GM23338 (cell line): Measurements from ENCODE around the gene SUPT3H. TPM values are rescaled to one million over a fixed set of nuclear protein-coding genes. Genes with fewer than 3 reads are reported as not detected.

Experiments
- ATAC-seq: fragments of 200-7000 bp; cut with Tn5 transposase; 3 replicates; pipeline ENCODE4 v1.9.1; 2020
- DNase-seq: peaks from one replicate; pipeline ENCODE4 v3.0.0-alpha.2; 2015; ENCODE audit warnings: low spot score
- H2AFZ ChIP-seq: fragments of 200-600 bp; sonication (generic); 2 replicates; pipeline ENCODE4 v1.8.0; 2016; ENCODE audit warnings: antibody characterized with exemption, mild to moderate bottlenecking, moderate library complexity
- H3F3A ChIP-seq: fragments of 200-600 bp; sonication (generic); replicated peaks from 2 replicates; pipeline ENCODE4 v1.8.0; 2017; ENCODE audit warnings: antibody characterized with exemption, mixed run types, low read depth
- H3K27ac ChIP-seq: fragments of 200-600 bp; sonication (generic); 2 replicates; pipeline ENCODE4 v1.6.1; 2016; ENCODE audit warnings: low read depth
- H3K27me3 ChIP-seq: fragments of 200-600 bp; sonication (generic); 2 replicates; pipeline ENCODE4 v1.8.0; 2016; ENCODE audit warnings: mild to moderate bottlenecking, mixed run types, moderate library complexity; ENCODE audit not compliant: insufficient read depth
- H3K36me3 ChIP-seq: fragments of 200-600 bp; sonication (generic); 2 replicates; pipeline ENCODE4 v1.8.0; 2016; ENCODE audit warnings: mild to moderate bottlenecking; ENCODE audit not compliant: insufficient read depth
- H3K4me1 ChIP-seq: fragments of 200-600 bp; sonication (generic); 2 replicates; pipeline ENCODE4 v1.8.0; 2016; ENCODE audit warnings: mild to moderate bottlenecking, moderate library complexity; ENCODE audit not compliant: insufficient read depth
- H3K4me2 ChIP-seq: fragments of 200-600 bp; sonication (generic); 2 replicates; pipeline ENCODE4 v1.7.1; 2017; ENCODE audit warnings: mixed run types
- H3K4me3 ChIP-seq: fragments of 200-600 bp; sonication (generic); 2 replicates; pipeline ENCODE4 v1.6.1; 2016; ENCODE audit warnings: mixed run types
- H3K79me2 ChIP-seq: fragments of 200-600 bp; sonication (generic); replicated peaks from 2 replicates; pipeline ENCODE4 v1.8.0; 2017; ENCODE audit warnings: mild to moderate bottlenecking; ENCODE audit not compliant: insufficient read depth
- H3K9me2 ChIP-seq: fragments of 200-600 bp; sonication (generic); 2 replicates; pipeline ENCODE4 v1.8.0; 2017; ENCODE audit not compliant: insufficient read depth
- H4K20me1 ChIP-seq: fragments of 200-600 bp; sonication (generic); replicated peaks from 2 replicates; pipeline ENCODE4 v1.8.0; 2017; ENCODE audit warnings: mild to moderate bottlenecking; ENCODE audit not compliant: insufficient read depth
- H3K27ac Mint-ChIP-seq: 2 replicates; pipeline ENCODE4 v1.8.0; 2020; ENCODE audit warnings: inconsistent platforms, mild to moderate bottlenecking, moderate library complexity, mixed read lengths
- H3K27me3 Mint-ChIP-seq: 3 replicates; pipeline ENCODE4 v1.8.0; 2022; ENCODE audit warnings: low read depth, mild to moderate bottlenecking, moderate library complexity, mixed read lengths, inconsistent platforms; ENCODE audit not compliant: insufficient read depth, poor library complexity
- H3K36me3 Mint-ChIP-seq: 3 replicates; pipeline ENCODE4 v1.8.0; 2021; ENCODE audit warnings: low read depth, mild to moderate bottlenecking, inconsistent platforms, moderate library complexity, mixed read lengths
- H3K4me1 Mint-ChIP-seq: 3 replicates; pipeline ENCODE4 v1.8.0; 2020; ENCODE audit warnings: mild to moderate bottlenecking, inconsistent platforms, mixed read lengths
- H3K4me3 Mint-ChIP-seq: 3 replicates; pipeline ENCODE4 v1.8.0; 2021; ENCODE audit warnings: moderate library complexity, mild to moderate bottlenecking, inconsistent platforms, mixed read lengths
- H3K9me3 Mint-ChIP-seq: 3 replicates; pipeline ENCODE4 v1.8.0; 2020; ENCODE audit warnings: moderate library complexity, mild to moderate bottlenecking, inconsistent platforms, mixed read lengths
- CREB1 ChIP-seq: fragments of 250-450 bp; sonication (Bioruptor Pico); IDR thresholded peaks from 2 replicates; pipeline ENCODE4 v1.5.0; 2020; ENCODE audit warnings: low read depth, mild to moderate bottlenecking, moderate library complexity
- EZH2 ChIP-seq: fragments of 200-600 bp; sonication (generic); IDR thresholded peaks from one replicate; pipeline ENCODE4 v1.8.0; 2017; ENCODE audit warnings: antibody characterized with exemption, mild to moderate bottlenecking, low read depth; ENCODE audit not compliant: unreplicated experiment
- REST ChIP-seq: IDR thresholded peaks from one replicate; pipeline ENCODE4 v1.6.1; 2018; ENCODE audit warnings: antibody characterized with exemption; ENCODE audit not compliant: unreplicated experiment
- STAT1 ChIP-seq: IDR thresholded peaks from one replicate; pipeline ENCODE4 v1.6.1; 2016; ENCODE audit warnings: antibody characterized with exemption; ENCODE audit not compliant: unreplicated experiment
- ZNF114 ChIP-seq: fragments of 250-450 bp; sonication (Bioruptor Pico); IDR thresholded peaks from 2 replicates; pipeline ENCODE4 v1.5.0; 2020; ENCODE audit warnings: mild to moderate bottlenecking, moderate library complexity
- ZNF331 ChIP-seq: fragments of 250-450 bp; sonication (Bioruptor Pico); IDR thresholded peaks from 2 replicates; pipeline ENCODE4 v1.5.0; 2020; ENCODE audit warnings: low read depth, mild to moderate bottlenecking, moderate library complexity
- ZNF462 ChIP-seq: fragments of 250-450 bp; sonication (Bioruptor Pico); IDR thresholded peaks from 2 replicates; pipeline ENCODE4 v1.5.0; 2020; ENCODE audit warnings: mild to moderate bottlenecking, moderate library complexity
- polyA plus RNA-seq: library from polyadenylated mRNA; unstranded; fragments of >200 nt; fragmentation: Nextera tagmentation; extraction: Ambion mirVana; gene quantifications from 2 replicates; pipeline ENCODE4 v1.2.1, GENCODE V29; 2016
- total RNA-seq: library from RNA; depleted of rRNA; stranded (reverse); fragments of >200 nt; shearing (Covaris generic); gene quantifications from 2 replicates; pipeline ENCODE4 v1.2.3, GENCODE V29; 2014

SUPT3H gene
- total and polyA plus RNA-seq, 2 experiments from 2014 or later, result 11.4 to 30.1 TPM

- no peak for TF ChIP-seq ZNF462 (CRISPR knock-in tag)
- no peak for TF ChIP-seq CREB1 (CRISPR knock-in tag)
- TF ChIP-seq ZNF114 (CRISPR knock-in tag), result no peak
- TF ChIP-seq STAT1, result no peak
Observed at GRCh38 chr6:45364466-45364865, 13.3 kb downstream of the SUPT3H start (continued).

- no peak overlapping the region for H3K4me2 ChIP-seq
- H2AFZ ChIP-seq, result no peak overlapping the region
- no peaks in the 10 kb centered on the region for H3K36me3 ChIP-seq
- no peaks in the 10 kb centered on the region for H3K36me3 Mint-ChIP-seq
- peaks cover 11% of the 10 kb centered on the region; the same call in 2 of the 3 replicates for H3K4me1 Mint-ChIP-seq
- no peaks in the 10 kb centered on the region for H3K27me3 ChIP-seq
- ATAC-seq (no peak), DNase-seq (no peak)
- no peak overlapping the region for H3K4me3 Mint-ChIP-seq
- no peaks in the 10 kb centered on the region for H3K9me3 Mint-ChIP-seq
- H3K4me3 ChIP-seq, result no peak overlapping the region
- H4K20me1 ChIP-seq, result no peaks in the 10 kb centered on the region
- H3K4me1 ChIP-seq, result no peaks in the 10 kb centered on the region
- no peaks in the 10 kb centered on the region for H3K27me3 Mint-ChIP-seq
- H3K79me2 ChIP-seq, result no peaks in the 10 kb centered on the region
- H3K27ac ChIP-seq, result no peak overlapping the region
- H3K9me2 ChIP-seq, result no peaks in the 10 kb centered on the region
- H3F3A ChIP-seq, result no peaks in the 10 kb centered on the region
- H3K27ac Mint-ChIP-seq, result no peak overlapping the region
- TF ChIP-seq ZNF331 (no peak), REST (no peak), EZH2 (no peak)
Observed at GRCh38 chr6:45353654-45354053, 24.1 kb downstream of the SUPT3H start.
